HG02763 (cell line): ENCODE results near the gene OTOP3.

Source experiments
- ATAC-seq: cut with Tn5 transposase; IDR thresholded peaks from one replicate; pipeline ENCODE4 v1.9.1; 2021; ENCODE audit warnings: mild to moderate bottlenecking, moderate library complexity; ENCODE audit not compliant: unreplicated experiment

OTOP3 gene

GRCh38 chr17:74937064-74938051 is 1.7 kb downstream of the OTOP3 start:
- ATAC-seq: no peak

- ATAC-seq: no peak
These were observed 2.7 kb downstream of the OTOP3 start for GRCh38 chr17:74938194-74938950.

GRCh38 chr17:74939534-74939933 is 3.8 kb downstream of the OTOP3 start:
- ATAC-seq: no peak

GRCh38 chr17:74941128-74941725 is 5.5 kb downstream of the OTOP3 start:
- ATAC-seq: no peak

GRCh38 chr17:74943808-74944522 is 8.3 kb downstream of the OTOP3 start:
- no peak for ATAC-seq

- ATAC-seq: no peak
These were observed 9.8 kb downstream of the OTOP3 start for GRCh38 chr17:74945543-74945942.

- no peak for ATAC-seq
These were observed 10.9 kb downstream of the OTOP3 start for GRCh38 chr17:74946641-74947040.

- no peak for ATAC-seq
These were observed 11.5 kb downstream of the OTOP3 start for GRCh38 chr17:74947041-74947754.

- ATAC-seq: no peak
These were observed 13.9 kb downstream of the OTOP3 start for GRCh38 chr17:74949455-74950115.

GRCh38 chr17:74950207-74950606 is 14.5 kb downstream of the OTOP3 start:
- ATAC-seq: no peak

- ATAC-seq: no peak
These were observed 15.4 kb downstream of the OTOP3 start for GRCh38 chr17:74951065-74951464.

GRCh38 chr17:74951680-74952421 is 16.2 kb downstream of the OTOP3 start:
- ATAC-seq: no peak

GRCh38 chr17:74952431-74953133 is 16.9 kb downstream of the OTOP3 start:
- ATAC-seq: no peak

- ATAC-seq: no peak
These were observed 17.5 kb downstream of the OTOP3 start for GRCh38 chr17:74953134-74953687.

GRCh38 chr17:74954115-74954514 is 18.4 kb downstream of the OTOP3 start:
- no peak for ATAC-seq

GRCh38 chr17:74954665-74955421 is 19.1 kb downstream of the OTOP3 start:
- no peak for ATAC-seq

GRCh38 chr17:74956093-74956492 is 20.4 kb downstream of the OTOP3 start:
- no peak for ATAC-seq
